Activated T-helper 17 cell treated with anti-CD3 and anti-CD28 coated beads, Interleukin-2, amount 50 U/mL, for 72 hours (primary cell): ENCODE measurements around the gene CADPS2. TPM values are rescaled to one million over a fixed set of nuclear protein-coding genes. Genes with fewer than 3 reads are reported as not detected.

Experiments
- ATAC-seq: fragments of 150-1000 bp; cut with Tn5 transposase; replicated peaks from 2 replicates; pipeline ENCODE4 v1.10.0; 2021; ENCODE audit warnings: mild to moderate bottlenecking, moderate library complexity
- H3K27ac Mint-ChIP-seq: one replicate; pipeline ENCODE4 v1.8.0; 2022; ENCODE audit warnings: mixed read lengths
- H3K27me3 Mint-ChIP-seq: one replicate; pipeline ENCODE4 v1.8.0; 2022; ENCODE audit warnings: mixed read lengths
- H3K36me3 Mint-ChIP-seq: one replicate; pipeline ENCODE4 v1.8.0; 2022; ENCODE audit warnings: low read depth, mild to moderate bottlenecking, mixed read lengths
- H3K4me1 Mint-ChIP-seq: one replicate; pipeline ENCODE4 v1.8.0; 2022; ENCODE audit warnings: mixed read lengths
- H3K4me3 Mint-ChIP-seq: one replicate; pipeline ENCODE4 v1.8.0; 2022; ENCODE audit warnings: mild to moderate bottlenecking, mixed read lengths
- H3K9me3 Mint-ChIP-seq: one replicate; pipeline ENCODE4 v1.8.0; 2022; ENCODE audit warnings: mixed read lengths
- total RNA-seq, 2 donors: library from RNA; stranded (reverse); gene quantifications; one replicate each; pipeline ENCODE4 v1.2.3, GENCODE V29; 2022

Gene CADPS2
- total RNA-seq, 2 donors from 2014 or later: not detected

GRCh38 chr7:122578350-122578749 lies 307.9 kb downstream of the CADPS2 start:
- ATAC-seq: no peak
- no peaks in the 10 kb centered on the region for H3K9me3 Mint-ChIP-seq
- H3K36me3 Mint-ChIP-seq: no peaks in the 10 kb centered on the region
- H3K27me3 Mint-ChIP-seq: no peaks in the 10 kb centered on the region
- no peak overlapping the region for H3K4me3 Mint-ChIP-seq
- no peak overlapping the region for H3K27ac Mint-ChIP-seq
- no peaks in the 10 kb centered on the region for H3K4me1 Mint-ChIP-seq

GRCh38 chr7:122577449-122578003 lies 308.7 kb downstream of the CADPS2 start:
- no peaks in the 10 kb centered on the region for H3K9me3 Mint-ChIP-seq
- H3K4me1 Mint-ChIP-seq: no peaks in the 10 kb centered on the region
- ATAC-seq: no peak
- H3K27me3 Mint-ChIP-seq: no peaks in the 10 kb centered on the region
- H3K4me3 Mint-ChIP-seq: no peak overlapping the region
- no peaks in the 10 kb centered on the region for H3K36me3 Mint-ChIP-seq
- no peak overlapping the region for H3K27ac Mint-ChIP-seq

- no peaks in the 10 kb centered on the region for H3K4me1 Mint-ChIP-seq
- no peaks in the 10 kb centered on the region for H3K27me3 Mint-ChIP-seq
- no peaks in the 10 kb centered on the region for H3K9me3 Mint-ChIP-seq
- no peak overlapping the region for H3K4me3 Mint-ChIP-seq
- H3K27ac Mint-ChIP-seq: no peak overlapping the region
- no peaks in the 10 kb centered on the region for H3K36me3 Mint-ChIP-seq
- ATAC-seq: no peak
Measured at GRCh38 chr7:122572706-122573105, 313.6 kb downstream of the CADPS2 start.

GRCh38 chr7:122561326-122561725 lies 324.9 kb downstream of the CADPS2 start:
- no peak overlapping the region for H3K27ac Mint-ChIP-seq
- ATAC-seq: no peak
- no peaks in the 10 kb centered on the region for H3K9me3 Mint-ChIP-seq
- no peak overlapping the region for H3K4me3 Mint-ChIP-seq
- no peaks in the 10 kb centered on the region for H3K36me3 Mint-ChIP-seq
- no peaks in the 10 kb centered on the region for H3K4me1 Mint-ChIP-seq
- no peaks in the 10 kb centered on the region for H3K27me3 Mint-ChIP-seq

GRCh38 chr7:122556873-122557542 lies 329.3 kb downstream of the CADPS2 start:
- Mint-ChIP-seq H3K4me3 (no peak overlapping the region), H3K9me3 (no peaks in the 10 kb centered on the region), H3K27me3 (no peaks in the 10 kb centered on the region)

GRCh38 chr7:122556219-122556618 lies 330.0 kb downstream of the CADPS2 start:
- Mint-ChIP-seq H3K4me1 (no peaks in the 10 kb centered on the region), H3K27ac (no peak overlapping the region), H3K4me3 (no peak overlapping the region), H3K9me3 (no peaks in the 10 kb centered on the region), H3K36me3 (no peaks in the 10 kb centered on the region), H3K27me3 (no peaks in the 10 kb centered on the region)
- ATAC-seq: no peak

More at GRCh38 chr7:122556873-122557542, 329.3 kb downstream of the CADPS2 start:
- Mint-ChIP-seq H3K4me1 (no peaks in the 10 kb centered on the region), H3K27ac (no peak overlapping the region), H3K36me3 (no peaks in the 10 kb centered on the region)
- ATAC-seq: no peak

- no peak for ATAC-seq
- Mint-ChIP-seq H3K27me3 (no peaks in the 10 kb centered on the region), H3K9me3 (no peaks in the 10 kb centered on the region), H3K36me3 (no peaks in the 10 kb centered on the region), H3K27ac (no peak overlapping the region), H3K4me1 (no peaks in the 10 kb centered on the region), H3K4me3 (no peak overlapping the region)
Measured at GRCh38 chr7:122553761-122554160, 332.5 kb downstream of the CADPS2 start.

- Mint-ChIP-seq H3K4me3 (no peak overlapping the region), H3K27me3 (no peaks in the 10 kb centered on the region), H3K4me1 (no peaks in the 10 kb centered on the region), H3K36me3 (no peaks in the 10 kb centered on the region), H3K27ac (no peak overlapping the region), H3K9me3 (no peaks in the 10 kb centered on the region)
- ATAC-seq: no peak
Measured at GRCh38 chr7:122552769-122553168, 333.5 kb downstream of the CADPS2 start.

GRCh38 chr7:122550545-122550944 lies 335.7 kb downstream of the CADPS2 start:
- no peak overlapping the region for H3K4me3 Mint-ChIP-seq
- no peak overlapping the region for H3K27ac Mint-ChIP-seq
- H3K36me3 Mint-ChIP-seq: no peaks in the 10 kb centered on the region
- no peak for ATAC-seq
- no peaks in the 10 kb centered on the region for H3K27me3 Mint-ChIP-seq
- H3K9me3 Mint-ChIP-seq: no peaks in the 10 kb centered on the region
- H3K4me1 Mint-ChIP-seq: no peaks in the 10 kb centered on the region

- Mint-ChIP-seq H3K4me1 (no peaks in the 10 kb centered on the region), H3K27ac (no peak overlapping the region), H3K36me3 (no peaks in the 10 kb centered on the region), H3K27me3 (no peaks in the 10 kb centered on the region), H3K4me3 (no peak overlapping the region), H3K9me3 (no peaks in the 10 kb centered on the region)
- ATAC-seq: no peak
Measured at GRCh38 chr7:122549578-122549977, 336.7 kb downstream of the CADPS2 start.

- ATAC-seq: no peak
- Mint-ChIP-seq H3K4me3 (no peak overlapping the region), H3K27me3 (no peaks in the 10 kb centered on the region)
Measured at GRCh38 chr7:122546496-122546895, 339.8 kb downstream of the CADPS2 start.

GRCh38 chr7:122544463-122544862 lies 341.8 kb downstream of the CADPS2 start:
- no peaks in the 10 kb centered on the region for H3K4me1 Mint-ChIP-seq
- H3K4me3 Mint-ChIP-seq: no peak overlapping the region
- ATAC-seq: no peak
- no peaks in the 10 kb centered on the region for H3K36me3 Mint-ChIP-seq
- no peak overlapping the region for H3K27ac Mint-ChIP-seq
- no peaks in the 10 kb centered on the region for H3K27me3 Mint-ChIP-seq
- H3K9me3 Mint-ChIP-seq: no peaks in the 10 kb centered on the region

More at GRCh38 chr7:122546496-122546895, 339.8 kb downstream of the CADPS2 start:
- Mint-ChIP-seq H3K9me3 (no peaks in the 10 kb centered on the region), H3K36me3 (no peaks in the 10 kb centered on the region), H3K27ac (no peak overlapping the region), H3K4me1 (no peaks in the 10 kb centered on the region)

GRCh38 chr7:122543891-122544290 lies 342.4 kb downstream of the CADPS2 start:
- no peaks in the 10 kb centered on the region for H3K4me1 Mint-ChIP-seq
- no peak for ATAC-seq
- no peaks in the 10 kb centered on the region for H3K27me3 Mint-ChIP-seq
- no peak overlapping the region for H3K27ac Mint-ChIP-seq
- no peaks in the 10 kb centered on the region for H3K36me3 Mint-ChIP-seq
- no peaks in the 10 kb centered on the region for H3K9me3 Mint-ChIP-seq
- no peak overlapping the region for H3K4me3 Mint-ChIP-seq

GRCh38 chr7:122543166-122543565 lies 343.1 kb downstream of the CADPS2 start:
- no peaks in the 10 kb centered on the region for H3K27me3 Mint-ChIP-seq
- no peak overlapping the region for H3K27ac Mint-ChIP-seq
- no peak for ATAC-seq
- H3K4me1 Mint-ChIP-seq: no peaks in the 10 kb centered on the region
- H3K36me3 Mint-ChIP-seq: no peaks in the 10 kb centered on the region
- H3K9me3 Mint-ChIP-seq: no peaks in the 10 kb centered on the region
- H3K4me3 Mint-ChIP-seq: no peak overlapping the region

- no peaks in the 10 kb centered on the region for H3K27me3 Mint-ChIP-seq
- no peaks in the 10 kb centered on the region for H3K36me3 Mint-ChIP-seq
- H3K4me3 Mint-ChIP-seq: no peak overlapping the region
- no peaks in the 10 kb centered on the region for H3K9me3 Mint-ChIP-seq
- ATAC-seq: no peak
- H3K4me1 Mint-ChIP-seq: no peaks in the 10 kb centered on the region
- H3K27ac Mint-ChIP-seq: no peak overlapping the region
Measured at GRCh38 chr7:122535086-122535485, 351.2 kb downstream of the CADPS2 start.
